K562 (cell line): ENCODE measurements around the gene VSIG10.
"Not testable (repeated sequence)": the region's sequence is repeated elsewhere in the genome, so short reads cannot be mapped to it uniquely, and the experiment has no call there.

Experiments used
- CTCF ChIP-seq, 3 experiments: IDR thresholded peaks in 2 of 3; conservative IDR thresholded peaks in 1 of 3; 2 replicates each; pipeline ENCODE4 v1.5.1; 2011 to 2012; ENCODE audit warnings: low read length in 3 of 3, mild to moderate bottlenecking in 3 of 3, control low read depth in 2 of 3, improper control_type of control experiment in 1 of 3, inconsistent platforms in 1 of 3, low read depth in 1 of 3, mixed read lengths in 1 of 3, moderate library complexity in 1 of 3; ENCODE audit not compliant: insufficient read depth in 2 of 3
- PHB2 ChIP-seq: fragments of 450-650 bp; IDR thresholded peaks from 2 replicates; pipeline ENCODE4 v1.6.1; 2017; ENCODE audit warnings: low read depth
- POLR2AphosphoS5 ChIP-seq: IDR thresholded peaks from 2 replicates; pipeline ENCODE4 v1.6.1; 2011; ENCODE audit warnings: mild to moderate bottlenecking, low read depth, low read length, moderate library complexity; ENCODE audit not compliant: control insufficient read depth, insufficient read depth
- TFAM ChIP-seq: fragments of 250-450 bp; sonication (Bioruptor Pico); conservative IDR thresholded peaks from 2 replicates; pipeline ENCODE4 v1.5.0; 2021; ENCODE audit warnings: mild to moderate bottlenecking, moderate library complexity
- ZBTB43 ChIP-seq: sonication (generic); formaldehyde crosslinking; IDR thresholded peaks from 2 replicates; pipeline ENCODE4 v1.8.0; 2023; ENCODE audit warnings: mild to moderate bottlenecking, missing genetic modification reagents
- ZNF274 ChIP-seq: IDR thresholded peaks from 2 replicates; pipeline ENCODE4 v1.6.1; 2011; ENCODE audit warnings: low read depth, mild to moderate bottlenecking, low read length, moderate library complexity, borderline replicate concordance

- not testable (repeated sequence) for TF ChIP-seq CTCF (IDR thresholded peaks at IDR 0.05 in 2 of 3, conservative IDR thresholded peaks at IDR 0.05 in 1 of 3; ENCODE audit: insufficient read depth in 2 of 3, low read depth in 1 of 3, low read length in 3 of 3); ZBTB43 (CRISPR knock-in tag); TFAM; POLR2AphosphoS5; PHB2; ZNF274
These were observed 25.6 kb upstream of the VSIG10 start for GRCh38 chr12:118129436-118129835.
